Vagina (tissue), 2 donors: Measurements from ENCODE around the gene NEDD4. TPM values are rescaled to one million over a fixed set of nuclear protein-coding genes. Genes with fewer than 3 reads are reported as not detected.
"Not testable (repeated sequence)": the region's sequence is repeated elsewhere in the genome, so short reads cannot be mapped to it uniquely, and the experiment has no call there.

ENCODE experiments used
- DNase-seq, 2 donors: peaks; one replicate each; pipeline ENCODE4 v3.0.0-alpha.2; 2017; ENCODE audit errors: extremely low spot score in 2 of 2
- H3K27ac ChIP-seq: fragments of 200-600 bp; sonication (generic); one replicate; pipeline ENCODE4 v1.5.1; 2019
- H3K27me3 ChIP-seq: fragments of 200-600 bp; sonication (generic); one replicate; pipeline ENCODE4 v1.5.1; 2019
- H3K36me3 ChIP-seq, 2 donors: fragments of 200-600 bp; sonication (generic); one replicate each; pipeline ENCODE4 v1.5.1; 2017 to 2019
- H3K4me1 ChIP-seq: fragments of 200-600 bp; sonication (generic); one replicate; pipeline ENCODE4 v1.5.1; 2019
- H3K4me3 ChIP-seq, 2 donors: fragments of 200-600 bp; sonication (generic); 1 replicate in 1 of 2; 2 replicates in 1 of 2; pipeline ENCODE4 v1.5.1; 2016 to 2019
- H3K9me3 ChIP-seq: fragments of 200-600 bp; sonication (generic); one replicate; pipeline ENCODE4 v1.5.1; 2019
- CTCF ChIP-seq, 3 experiments: fragments of 450-650 bp in 2 of 3; fragments of 200-600 bp in 1 of 3; sonication (generic) in 1 of 3; IDR thresholded peaks; one replicate each; pipeline ENCODE4 v1.5.1; 2017 to 2019; ENCODE audit warnings: antibody characterized with exemption in 3 of 3, mild to moderate bottlenecking in 2 of 3, moderate library complexity in 2 of 3
- POLR2A ChIP-seq, 2 donors: fragments of 450-650 bp; IDR thresholded peaks; one replicate each; pipeline ENCODE4 v1.6.1; 2017; ENCODE audit warnings: antibody characterized with exemption in 2 of 2, mild to moderate bottlenecking in 2 of 2, moderate library complexity in 2 of 2
- POLR2AphosphoS5 ChIP-seq, 2 donors: sonication (generic); formaldehyde crosslinking; IDR thresholded peaks; one replicate each; pipeline ENCODE4 v1.9.0; 2017; ENCODE audit warnings: antibody characterized with exemption in 2 of 2, mild to moderate bottlenecking in 2 of 2, low read depth in 1 of 2; ENCODE audit not compliant: insufficient read depth in 1 of 2
- intact Hi-C: fragments of 100-400 bp; cut with DNase I; formaldehyde crosslinking; loops from one replicate; pipeline ENCODE4 v1.15.1; 2023
- total RNA-seq: library from RNA; depleted of rRNA; stranded (reverse); fragments of >200 nt; gene quantifications from one replicate; pipeline ENCODE4 v1.2.3, GENCODE V29; 2016

NEDD4 gene
- total RNA-seq, 1 donor from 2014 or later: 21.9 TPM

DNA sequence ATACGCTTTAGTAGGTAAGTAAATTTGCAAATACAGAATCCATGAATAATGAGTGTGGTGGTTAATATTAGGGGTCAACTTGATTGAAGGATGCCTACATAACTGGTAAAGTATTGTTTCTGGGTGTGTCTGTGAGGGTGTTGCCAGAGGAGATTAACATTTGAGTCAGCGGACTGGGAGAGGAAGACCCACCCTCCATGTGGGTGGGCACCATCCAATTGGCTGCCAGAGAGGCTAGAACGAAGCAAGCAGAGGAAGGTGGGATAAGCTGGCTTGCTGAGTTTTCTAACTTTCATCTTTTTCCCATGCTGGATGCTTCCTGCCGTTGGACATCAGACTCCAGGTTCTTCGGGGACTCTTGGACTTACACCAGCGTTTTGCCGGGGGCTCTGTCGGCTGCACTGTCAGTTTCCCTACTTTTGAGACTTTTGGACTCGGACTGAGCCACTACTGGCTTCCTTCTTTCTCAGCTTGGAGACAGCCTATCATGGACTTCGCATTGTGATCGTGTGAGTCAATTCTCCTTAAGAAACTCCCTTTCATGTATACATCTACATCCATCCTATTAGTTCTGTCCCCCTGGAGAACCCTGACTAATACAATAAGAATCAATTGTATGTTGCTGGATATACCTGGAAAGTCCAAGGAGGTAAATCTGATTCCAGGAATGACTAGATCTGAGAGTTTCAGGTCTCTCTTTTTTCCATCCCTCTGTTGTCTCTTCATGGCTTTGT lies 25.8 kb upstream of the NEDD4 start:
- no peak overlapping the region for H3K27ac ChIP-seq
- TF ChIP-seq POLR2AphosphoS5 (IDR thresholded peaks at IDR 0.05; ENCODE audit: insufficient read depth in 1 of 2, low read depth in 1 of 2) (no peak), POLR2A (IDR thresholded peaks at IDR 0.05) (no peak), CTCF (IDR thresholded peaks at IDR 0.05) (no peak)
- no peaks in the 10 kb centered on the region for H3K36me3 ChIP-seq
- no peak for DNase-seq
- H3K9me3 ChIP-seq: no peaks in the 10 kb centered on the region
- no peak overlapping the region for H3K4me3 ChIP-seq
- H3K27me3 ChIP-seq: no peaks in the 10 kb centered on the region
- intact Hi-C loops: no loop called here
- H3K4me1 ChIP-seq: no peaks in the 10 kb centered on the region

- no peaks in the 10 kb centered on the region for H3K36me3 ChIP-seq
- intact Hi-C loops: no loop called here
- H3K9me3 ChIP-seq: no peaks in the 10 kb centered on the region
- H3K4me3 ChIP-seq: no peak overlapping the region
- no peaks in the 10 kb centered on the region for H3K4me1 ChIP-seq
- H3K27ac ChIP-seq: no peak overlapping the region
- no peak for TF ChIP-seq POLR2A (IDR thresholded peaks at IDR 0.05)
- TF ChIP-seq CTCF (IDR thresholded peaks at IDR 0.05): no peak
- no peak for TF ChIP-seq POLR2AphosphoS5 (IDR thresholded peaks at IDR 0.05; ENCODE audit: insufficient read depth in 1 of 2, low read depth in 1 of 2)
- H3K27me3 ChIP-seq: no peaks in the 10 kb centered on the region
- no peak for DNase-seq
These were observed 24.5 kb upstream of the NEDD4 start for GRCh38 chr15:56017920-56018319.

- Histone ChIP-seq H3K36me3 (no peaks in the 10 kb centered on the region), H3K4me3 (no peak overlapping the region), H3K4me1 (no peaks in the 10 kb centered on the region), H3K9me3 (no peaks in the 10 kb centered on the region), H3K27me3 (no peaks in the 10 kb centered on the region), H3K27ac (no peak overlapping the region)
- intact Hi-C loops: no loop called here
- TF ChIP-seq POLR2A (IDR thresholded peaks at IDR 0.05) (no peak), CTCF (IDR thresholded peaks at IDR 0.05) (no peak)
- DNase-seq: no peak
These were observed 24.1 kb upstream of the NEDD4 start for GRCh38 chr15:56017511-56017910.

DNA sequence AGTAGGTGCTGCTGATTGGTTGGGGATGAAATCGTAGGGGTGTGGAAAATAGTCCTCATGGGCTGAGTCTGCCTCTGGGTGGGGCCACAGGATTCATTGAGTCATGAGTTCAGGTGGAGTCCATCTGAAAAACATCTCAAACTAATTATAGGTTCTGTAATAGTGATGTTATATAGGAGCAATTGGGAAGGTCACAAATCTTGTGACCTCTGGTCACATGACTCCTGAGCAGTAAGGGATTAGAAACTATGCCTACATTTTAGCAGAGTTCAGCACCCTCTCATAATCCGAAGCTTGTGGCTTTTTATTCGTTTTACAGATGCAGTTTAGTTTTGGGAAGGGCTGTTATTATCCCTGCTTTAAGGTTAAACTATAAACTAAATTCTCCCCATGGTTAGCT lies 22.9 kb upstream of the NEDD4 start:
- no peak for TF ChIP-seq POLR2A (IDR thresholded peaks at IDR 0.05)
- no peak for TF ChIP-seq POLR2AphosphoS5 (IDR thresholded peaks at IDR 0.05; ENCODE audit: insufficient read depth in 1 of 2, low read depth in 1 of 2)
- no peak for TF ChIP-seq CTCF (IDR thresholded peaks at IDR 0.05)
- no peaks in the 10 kb centered on the region for H3K36me3 ChIP-seq
- intact Hi-C loops: no loop called here
- no peaks in the 10 kb centered on the region for H3K27me3 ChIP-seq
- H3K27ac ChIP-seq: no peak overlapping the region
- no peaks in the 10 kb centered on the region for H3K4me1 ChIP-seq
- no peak for DNase-seq
- H3K9me3 ChIP-seq: no peaks in the 10 kb centered on the region
- H3K4me3 ChIP-seq: no peak overlapping the region

- Histone ChIP-seq H3K27ac (no peak overlapping the region), H3K9me3 (no peaks in the 10 kb centered on the region), H3K4me1 (no peaks in the 10 kb centered on the region), H3K4me3 (no peak overlapping the region), H3K36me3 (no peaks in the 10 kb centered on the region), H3K27me3 (no peaks in the 10 kb centered on the region)
- TF ChIP-seq CTCF (IDR thresholded peaks at IDR 0.05): no peak
- no peak for TF ChIP-seq POLR2A (IDR thresholded peaks at IDR 0.05)
- no peak for TF ChIP-seq POLR2AphosphoS5 (IDR thresholded peaks at IDR 0.05; ENCODE audit: insufficient read depth in 1 of 2, low read depth in 1 of 2)
- no peak for DNase-seq
- intact Hi-C loops: no loop called here
These were observed 21.3 kb upstream of the NEDD4 start for GRCh38 chr15:56014677-56015076.

- intact Hi-C loops, H3K4me1 ChIP-seq, H3K36me3 ChIP-seq, H3K9me3 ChIP-seq, H3K27me3 ChIP-seq, DNase-seq: not testable (repeated sequence)
- Histone ChIP-seq H3K27ac (peak overlapping the region; percentile 56), H3K4me3 (peak overlapping the region; percentile 18 to 41)
These were observed 13.6 kb upstream of the NEDD4 start for GRCh38 chr15:56007053-56007452.
